Activated T-helper 1 cell treated with Interleukin-2 at 50 U/mL for 16 hours (primary cell): ENCODE results near the gene ZNF343.

Source experiments
- DNase-seq: peaks from one replicate; pipeline ENCODE4 v3.0.0-alpha.2; 2020; ENCODE audit warnings: low read depth

ZNF343 gene

DNA sequence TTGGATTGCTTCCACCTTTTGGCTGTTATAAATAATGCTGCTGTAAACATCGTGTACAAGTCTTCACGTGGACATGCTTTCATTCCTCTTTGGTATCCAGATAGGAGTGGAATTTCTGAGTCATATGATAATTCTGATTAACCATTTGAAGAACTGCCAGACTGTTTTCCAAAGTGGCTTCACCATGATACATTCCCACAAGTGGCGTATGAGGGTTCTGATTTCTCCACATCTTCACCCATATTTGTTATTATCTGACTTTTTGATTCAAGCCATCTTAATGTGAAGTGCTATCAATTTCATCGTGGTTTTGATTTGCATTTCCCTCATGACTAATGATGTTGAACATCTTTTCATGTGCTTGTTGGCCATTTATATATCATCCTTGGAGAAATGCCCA is 35.2 kb downstream of the ZNF343 start:
- no peak for DNase-seq

DNA sequence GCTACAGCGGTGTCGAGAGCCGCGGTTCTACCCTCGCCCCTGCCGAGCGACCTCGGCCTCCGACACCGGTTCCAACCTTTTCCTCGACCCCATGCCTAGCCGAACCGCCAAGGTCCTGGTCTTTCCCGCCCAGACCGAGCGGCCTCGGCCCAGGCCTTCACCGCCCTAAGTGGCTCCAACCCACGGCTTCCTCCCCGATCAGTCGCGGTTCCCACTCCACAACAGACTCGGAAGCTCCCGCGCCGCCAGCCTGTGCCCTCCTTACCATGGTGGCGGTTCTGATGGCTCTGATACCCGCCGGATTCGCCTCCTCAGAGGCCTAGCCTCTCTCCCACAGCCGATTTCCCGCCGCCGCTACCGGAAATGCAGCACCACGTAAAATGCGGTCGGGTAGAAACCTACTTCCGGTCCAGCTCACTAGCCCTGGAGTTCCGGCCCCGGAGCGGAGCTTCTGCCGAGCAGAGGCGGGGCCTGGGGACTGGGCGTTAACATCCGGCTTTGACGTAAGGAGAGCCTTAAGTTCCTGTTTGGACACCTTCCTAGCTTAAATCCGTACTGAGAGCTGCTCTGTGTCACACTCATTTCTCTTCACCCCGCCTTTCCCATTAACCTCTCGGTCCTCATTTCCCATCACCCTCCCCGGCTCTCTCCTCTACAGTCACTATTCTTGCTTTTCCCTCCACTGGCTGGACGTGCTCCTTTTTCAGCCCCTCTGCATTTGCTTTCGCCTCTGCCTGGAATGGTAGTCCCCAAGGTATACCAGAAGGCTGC is 38.1 kb downstream of the ZNF343 start, which contains the start of gene SNRPB:
Gene SNRPB, minus strand, starts transcription at position 367 of the 771 bp plus-strand sequence. Its CDS starts 99 bp downstream, at position 268.
- DNase-seq, result peak; percentile 93

DNA sequence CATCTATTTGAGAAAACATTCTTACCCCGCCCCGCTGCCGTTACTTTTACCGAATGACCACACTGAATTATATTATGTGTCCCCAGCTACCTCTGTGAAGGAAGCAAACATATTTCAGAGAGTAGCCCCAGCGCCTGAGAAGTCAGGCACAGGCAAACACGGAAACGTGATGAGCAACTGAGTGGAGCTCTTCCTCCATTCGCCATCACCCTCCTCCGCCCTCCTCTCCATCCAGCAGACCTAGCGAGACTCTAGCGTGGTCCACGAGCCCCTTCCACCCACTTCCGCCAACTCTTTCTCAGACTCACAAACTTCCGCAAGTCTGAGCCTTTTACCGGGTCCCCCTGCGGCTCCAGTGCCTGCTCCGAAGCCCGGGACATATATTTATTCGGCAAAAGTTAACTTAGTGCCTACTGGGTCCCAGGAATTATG is 38.7 kb downstream of the ZNF343 start:
- DNase-seq, result peak; percentile 49

DNA sequence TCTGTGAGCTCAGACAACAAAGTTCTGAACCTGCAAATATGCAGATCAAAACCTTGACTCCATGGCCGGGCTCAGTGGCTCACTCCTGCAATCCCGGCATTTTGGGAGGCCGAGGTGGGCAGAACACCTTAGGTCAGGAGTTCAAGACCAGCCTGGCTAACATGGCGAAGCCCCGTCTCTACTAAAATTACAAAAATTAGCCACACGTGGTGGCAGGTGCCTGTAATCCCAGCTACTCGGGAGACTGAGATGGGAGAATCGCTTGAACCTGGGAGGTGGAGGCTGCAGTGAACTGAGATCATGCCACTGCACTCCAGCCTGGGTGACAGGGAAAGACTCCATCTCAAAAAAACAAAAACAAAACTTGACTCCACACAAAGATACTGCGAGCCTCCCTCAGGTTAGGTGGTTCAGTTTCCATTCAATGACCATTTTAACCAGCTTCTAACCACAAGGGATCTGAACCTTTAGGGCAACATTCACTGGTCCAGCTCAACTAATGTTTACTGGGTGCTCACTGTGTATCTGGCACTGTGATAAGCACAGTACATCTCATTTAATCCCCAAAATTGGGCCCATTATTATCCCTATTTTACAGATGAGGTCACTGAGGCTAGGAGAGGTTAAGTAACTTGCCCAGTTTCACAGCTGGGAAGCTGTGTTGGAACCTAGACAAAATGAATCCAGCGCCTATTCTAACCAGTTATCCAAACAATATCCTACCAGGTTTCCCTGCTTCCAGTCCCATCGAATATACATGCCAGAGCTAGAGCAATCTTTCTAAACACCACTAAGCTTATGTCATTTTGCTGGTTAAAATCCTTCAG is 39.9 kb downstream of the ZNF343 start:
- no peak for DNase-seq

DNA sequence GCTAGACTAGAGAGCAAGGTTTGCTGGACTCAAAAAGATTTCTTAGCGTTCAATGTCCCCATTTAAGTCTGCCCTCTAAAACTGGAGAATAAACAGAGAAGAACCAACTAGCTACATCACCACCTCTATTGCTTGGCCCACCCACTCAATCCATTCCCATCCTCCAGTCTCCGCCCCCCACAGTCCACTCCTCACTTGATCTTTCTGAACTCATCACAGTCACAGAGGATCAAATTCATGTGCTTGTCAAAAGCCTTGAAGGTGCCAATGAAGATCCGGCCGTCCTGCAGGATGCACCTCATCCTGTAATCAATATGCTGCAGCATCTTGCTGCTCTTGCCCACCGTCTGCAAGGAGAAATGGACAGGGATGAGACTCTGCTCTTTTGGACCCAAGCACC is 41.3 kb downstream of the ZNF343 start:
- DNase-seq, result no peak

DNA sequence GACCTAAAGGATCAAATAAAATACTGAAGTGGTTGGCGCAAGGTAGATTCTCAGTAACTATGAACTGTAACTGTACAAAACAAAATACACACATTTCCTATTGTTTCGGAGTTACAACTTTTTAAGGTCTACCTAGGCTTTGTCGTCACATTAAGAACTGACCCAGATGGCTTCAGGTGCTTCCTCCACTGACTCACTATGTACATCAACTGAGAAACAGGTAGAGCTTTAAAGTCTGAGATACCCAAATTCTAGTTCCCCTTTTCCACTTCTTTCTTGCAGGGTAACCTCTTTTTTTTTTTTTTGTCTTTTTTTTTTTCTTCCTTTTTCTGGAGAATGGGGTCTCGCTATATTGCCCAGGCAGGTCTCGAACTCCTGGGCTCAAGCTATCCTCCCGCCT is 43.6 kb downstream of the ZNF343 start:
- DNase-seq, result no peak

DNA sequence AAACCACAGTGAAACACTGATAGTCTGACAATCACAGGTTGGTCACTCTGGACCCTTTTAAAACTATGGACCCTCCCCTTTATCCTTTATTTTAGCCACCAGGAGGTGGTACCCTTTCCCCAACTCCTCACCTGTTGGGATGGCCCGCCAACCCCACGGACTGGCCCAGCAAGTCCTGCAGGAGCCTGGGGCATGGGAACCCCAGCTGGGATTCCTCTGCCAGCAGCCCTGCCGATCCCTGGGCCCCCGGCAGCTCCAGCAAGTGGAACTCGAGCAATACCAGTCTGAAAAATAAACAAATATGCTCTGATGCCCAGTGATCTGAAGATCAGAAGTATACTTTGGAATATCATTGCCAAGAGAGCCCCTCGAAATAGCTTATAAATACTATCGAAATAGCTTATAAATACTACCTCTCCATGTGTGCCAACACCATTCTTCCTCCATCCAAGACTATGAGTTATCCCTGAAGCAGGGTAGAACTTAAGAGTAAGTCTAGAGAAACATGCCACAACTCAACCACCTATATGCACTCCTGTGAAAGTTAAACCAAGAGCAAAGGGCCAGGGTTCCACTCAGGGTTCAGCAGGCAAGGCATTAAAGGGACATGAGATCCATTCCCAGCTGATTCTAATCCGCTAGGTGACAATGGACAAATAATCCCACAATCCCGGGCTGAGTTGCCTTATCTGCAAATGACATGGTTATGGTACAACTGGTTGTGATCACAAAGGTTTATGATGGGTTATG is 44.9 kb downstream of the ZNF343 start:
- DNase-seq, result no peak

DNA sequence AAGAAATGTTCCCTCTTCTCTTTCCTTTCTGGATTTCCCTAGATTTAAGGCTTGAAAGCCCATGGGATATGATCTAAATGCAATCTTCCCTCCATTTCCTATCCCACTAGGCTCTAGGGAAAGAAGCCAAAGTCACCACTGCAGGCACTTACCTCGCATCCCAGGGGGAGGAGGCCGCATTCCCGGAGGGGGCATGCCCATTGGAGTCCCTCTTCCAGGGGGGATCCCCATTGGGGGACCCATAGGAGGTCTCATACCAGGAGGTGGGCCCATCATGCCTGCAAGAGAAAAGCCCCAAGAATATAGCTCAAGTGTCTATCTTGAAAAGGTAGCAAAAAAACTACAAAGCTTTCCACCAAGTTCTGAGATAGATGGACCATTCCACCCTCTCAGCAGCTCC is 46.2 kb downstream of the ZNF343 start:
- DNase-seq, result no peak

DNA sequence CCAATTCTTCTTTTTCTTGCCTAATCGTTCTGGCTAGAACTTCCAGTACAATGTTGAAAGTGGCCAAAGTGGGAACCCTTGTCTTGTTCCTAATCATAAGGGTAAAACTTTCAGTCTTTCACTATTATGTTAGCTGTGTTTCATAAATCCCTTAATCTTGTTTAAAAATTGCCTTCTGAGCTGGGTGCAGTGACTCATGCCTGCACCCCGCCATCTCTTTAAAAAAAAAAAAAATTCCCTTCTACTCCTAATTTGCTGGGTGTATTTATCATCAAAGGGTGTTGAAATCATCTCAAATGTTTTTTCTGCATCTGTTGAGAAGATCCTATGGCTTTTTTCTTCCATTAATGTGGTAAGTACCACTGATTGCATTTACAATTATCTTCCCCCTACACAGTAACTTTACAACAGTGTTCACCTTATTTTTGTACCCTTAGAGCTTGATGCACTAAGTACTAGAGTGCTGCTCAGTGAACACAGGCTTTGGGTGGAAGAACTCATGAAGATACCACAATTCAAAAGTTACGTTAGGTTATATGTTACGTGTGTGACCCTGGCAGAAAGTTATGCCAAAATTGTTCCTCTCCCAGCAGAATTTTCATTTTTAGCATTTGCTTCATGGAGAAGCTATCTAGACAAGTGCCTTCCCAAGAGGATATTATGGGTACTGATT is 47.8 kb downstream of the ZNF343 start:
- no peak for DNase-seq

DNA sequence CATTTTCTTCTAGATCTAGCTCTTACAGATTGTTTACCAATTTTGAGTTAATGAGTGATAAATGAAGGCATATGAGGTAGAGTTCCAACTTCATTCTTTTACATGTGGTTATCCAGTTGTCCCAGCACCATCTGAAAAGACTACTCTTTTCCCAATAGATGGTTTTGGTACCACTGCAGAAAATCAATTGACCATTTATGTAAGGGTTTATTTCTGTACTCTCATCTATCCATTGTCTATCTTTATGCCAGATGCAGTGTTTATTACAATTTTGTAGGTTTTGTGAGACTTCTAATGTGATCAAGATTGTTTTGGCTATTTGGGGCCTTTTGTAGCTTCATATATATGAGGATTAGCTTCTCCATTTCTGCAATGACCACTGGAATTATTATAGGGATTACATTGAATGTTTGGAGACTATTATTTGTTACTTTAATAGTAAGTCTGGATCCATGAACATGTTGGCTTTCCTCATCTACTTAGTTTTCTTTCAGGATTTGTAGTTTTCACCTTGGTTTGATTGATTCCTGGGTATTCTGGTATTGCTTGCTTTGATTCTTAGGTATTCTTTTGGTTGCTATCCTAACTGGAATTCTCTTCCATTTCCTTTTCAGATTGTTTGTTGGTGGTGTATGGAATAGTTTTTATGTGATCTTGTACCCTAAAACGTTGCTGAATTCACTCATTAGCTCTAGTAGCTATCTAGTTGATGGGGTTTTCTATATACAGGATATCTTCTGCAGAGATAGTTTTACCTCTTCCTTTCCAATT is 48.5 kb downstream of the ZNF343 start:
- no peak for DNase-seq

DNA sequence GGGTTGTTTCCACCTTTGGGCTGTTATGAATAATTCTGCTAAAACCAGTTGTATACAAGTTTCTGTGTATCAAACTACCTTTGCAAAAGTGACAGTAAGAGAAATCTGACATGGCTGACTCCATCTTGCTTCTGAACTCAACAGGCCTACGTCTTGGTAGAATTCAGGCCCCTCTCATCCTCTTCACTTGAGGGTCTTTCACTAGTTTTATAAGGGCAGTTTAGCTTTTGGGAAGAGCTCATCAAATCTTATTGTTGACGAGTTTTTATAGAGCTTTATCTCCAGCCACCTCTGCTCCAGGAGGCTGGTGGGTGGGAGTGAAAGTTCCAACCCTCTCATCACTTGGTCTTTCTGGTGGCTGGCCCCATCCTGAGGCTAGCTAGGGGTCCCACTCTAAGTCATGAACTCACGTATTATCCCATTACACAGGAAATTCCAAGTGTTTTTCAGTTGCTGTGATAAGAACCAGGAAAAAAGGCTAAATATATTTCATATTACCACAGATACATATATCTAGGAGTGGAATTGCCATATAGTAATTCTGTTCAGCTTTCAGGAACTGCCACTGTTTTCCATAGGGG is 49.7 kb downstream of the ZNF343 start:
- DNase-seq, result no peak

DNA sequence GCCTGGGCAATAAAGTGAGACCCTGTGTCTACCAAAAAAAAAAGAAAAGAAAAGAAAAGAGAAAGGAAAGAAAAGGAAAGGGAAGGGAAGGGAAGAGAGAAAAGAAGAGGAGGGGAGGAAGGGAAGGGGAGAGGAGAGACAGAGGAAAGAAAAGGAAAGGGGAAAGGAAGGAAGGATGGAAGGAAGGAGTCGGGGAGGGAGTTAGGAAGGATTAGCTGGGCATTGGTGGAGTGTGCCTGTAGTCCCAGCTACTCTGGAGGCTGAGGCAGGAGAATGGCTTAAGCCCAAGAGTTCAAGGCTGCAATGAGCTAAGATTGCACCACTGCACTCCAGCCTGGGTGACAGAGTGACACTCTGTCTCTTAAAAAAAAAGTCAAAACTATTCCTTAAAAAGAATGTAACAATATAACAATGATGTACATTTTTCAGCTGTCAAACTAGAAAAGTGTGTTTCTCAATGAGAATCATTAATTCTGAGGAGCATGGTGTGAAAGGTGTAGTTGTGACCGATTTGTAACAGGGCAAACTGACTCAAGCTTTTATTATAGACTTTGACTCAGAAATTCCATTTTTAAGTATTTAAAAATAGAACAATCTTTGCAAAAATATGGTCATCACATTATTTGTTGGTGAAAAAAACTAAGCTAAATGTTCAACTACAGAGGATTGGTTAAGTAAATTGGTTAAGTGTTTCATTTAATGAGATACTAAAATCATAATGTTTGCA is 52.8 kb downstream of the ZNF343 start:
- no peak for DNase-seq

DNA sequence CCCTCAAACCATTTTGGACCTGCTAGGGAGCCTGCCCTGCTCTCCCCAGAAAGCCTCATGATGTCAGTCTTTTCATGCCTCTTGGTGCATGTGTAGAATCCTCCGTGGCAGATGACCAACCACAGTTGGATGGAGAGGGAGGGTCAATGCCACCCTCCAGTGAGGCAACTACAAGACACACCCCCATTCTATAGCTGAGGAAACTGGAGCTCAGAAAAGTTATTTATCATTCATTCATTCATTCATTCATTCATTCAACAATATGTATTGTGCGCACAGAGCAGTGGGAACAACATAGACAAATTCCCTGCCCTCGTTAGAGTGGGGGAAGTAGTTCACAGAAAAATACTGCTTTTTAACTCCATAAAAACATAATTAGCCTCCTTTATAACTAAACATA is 54.9 kb downstream of the ZNF343 start:
- DNase-seq, result no peak

DNA sequence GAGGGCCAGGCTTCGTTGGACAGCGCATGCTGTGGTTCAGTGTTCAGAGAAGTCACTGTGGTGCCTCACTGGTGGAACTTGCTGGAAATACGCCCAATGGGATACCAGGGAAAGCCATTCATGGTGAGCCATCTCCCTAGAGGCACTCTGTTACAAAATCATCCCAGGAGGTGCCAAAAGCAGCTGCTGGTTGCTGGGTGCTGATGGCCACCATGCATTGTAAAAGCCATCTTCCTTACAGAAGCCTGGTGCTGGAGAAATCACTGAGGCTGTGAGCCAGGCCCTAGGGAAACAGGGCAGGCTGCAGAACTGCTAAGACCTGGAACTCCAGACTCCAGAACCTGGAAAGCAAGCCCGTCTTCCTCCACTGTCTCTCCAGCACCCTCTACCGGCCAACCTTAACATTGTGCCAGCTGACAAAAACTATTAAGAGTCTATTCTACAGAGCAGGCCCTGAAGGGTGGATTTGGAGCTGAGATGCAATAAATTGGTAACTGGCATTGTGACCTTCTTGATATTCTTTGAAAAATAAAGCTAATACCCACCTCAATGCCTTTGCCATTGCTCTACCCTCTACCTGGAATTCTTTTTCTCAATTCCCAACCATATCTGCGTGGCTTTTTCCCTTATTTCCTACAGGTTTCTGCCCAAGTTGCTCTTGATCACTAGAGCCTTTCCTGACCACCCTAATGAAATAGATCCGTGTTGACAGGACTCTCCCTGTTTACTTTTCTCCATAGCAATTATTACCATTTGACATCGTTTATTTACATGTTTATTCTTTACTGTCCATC is 56.6 kb downstream of the ZNF343 start:
- DNase-seq, result peak; percentile 27

DNA sequence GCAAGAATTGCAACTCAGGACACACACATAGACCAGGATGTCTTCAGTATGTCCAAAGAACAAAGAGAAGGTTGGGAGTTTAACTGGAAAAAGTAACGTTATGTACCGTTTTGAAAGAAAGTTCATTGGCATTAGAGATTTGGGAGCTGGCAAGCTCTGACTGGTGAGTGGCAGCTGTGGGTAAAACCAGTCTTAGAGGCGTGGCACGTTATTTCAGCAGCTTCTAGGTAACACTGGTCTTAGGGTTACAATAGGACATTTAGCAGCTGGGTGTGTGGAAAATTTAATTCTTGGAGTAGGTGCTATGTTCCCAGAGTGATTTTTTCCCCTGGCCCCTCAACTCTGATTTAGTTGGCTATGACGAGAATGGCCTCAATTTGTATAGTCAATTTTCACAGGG is 57.3 kb downstream of the ZNF343 start:
- no peak for DNase-seq

DNA sequence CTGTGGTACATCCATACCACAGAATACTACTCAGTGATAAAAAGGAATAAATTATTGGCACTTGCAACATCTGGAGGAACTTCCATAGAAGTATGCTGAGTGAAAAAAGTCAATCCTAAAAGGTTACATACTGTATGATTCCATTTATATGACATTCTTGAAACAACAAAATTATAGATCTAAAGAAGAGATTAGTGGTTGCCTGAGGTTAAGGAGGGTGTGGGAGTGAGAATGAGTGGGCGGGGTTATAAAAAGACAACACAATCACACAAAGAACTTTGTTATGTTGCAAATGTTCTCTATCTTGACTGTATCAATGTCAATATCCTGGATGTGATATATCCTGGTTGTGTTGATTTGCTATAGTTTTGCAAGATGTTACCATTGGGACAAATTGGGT is 59.3 kb downstream of the ZNF343 start:
- DNase-seq, result no peak

DNA sequence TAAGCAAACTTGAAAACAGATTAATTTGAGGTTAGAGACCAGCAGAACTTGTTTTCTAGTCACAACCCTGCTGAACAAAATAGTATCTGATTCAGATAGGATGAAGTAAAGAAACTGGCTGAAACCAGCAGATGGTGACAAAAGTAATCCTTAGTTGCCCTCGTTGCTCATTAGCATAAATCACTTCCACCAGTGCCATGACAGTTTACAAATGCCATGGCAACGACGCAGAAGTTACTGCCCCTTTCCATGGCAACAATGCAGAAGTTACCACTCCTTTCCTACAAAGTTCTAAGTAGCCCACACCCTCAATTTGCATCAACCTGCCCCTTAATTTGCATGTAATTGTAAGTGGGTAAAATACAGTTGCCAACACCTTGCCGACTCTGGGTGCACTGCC is 61.9 kb downstream of the ZNF343 start:
- DNase-seq, result no peak
